Measurements from ENCODE around the gene CALCOCO2.

DNA sequence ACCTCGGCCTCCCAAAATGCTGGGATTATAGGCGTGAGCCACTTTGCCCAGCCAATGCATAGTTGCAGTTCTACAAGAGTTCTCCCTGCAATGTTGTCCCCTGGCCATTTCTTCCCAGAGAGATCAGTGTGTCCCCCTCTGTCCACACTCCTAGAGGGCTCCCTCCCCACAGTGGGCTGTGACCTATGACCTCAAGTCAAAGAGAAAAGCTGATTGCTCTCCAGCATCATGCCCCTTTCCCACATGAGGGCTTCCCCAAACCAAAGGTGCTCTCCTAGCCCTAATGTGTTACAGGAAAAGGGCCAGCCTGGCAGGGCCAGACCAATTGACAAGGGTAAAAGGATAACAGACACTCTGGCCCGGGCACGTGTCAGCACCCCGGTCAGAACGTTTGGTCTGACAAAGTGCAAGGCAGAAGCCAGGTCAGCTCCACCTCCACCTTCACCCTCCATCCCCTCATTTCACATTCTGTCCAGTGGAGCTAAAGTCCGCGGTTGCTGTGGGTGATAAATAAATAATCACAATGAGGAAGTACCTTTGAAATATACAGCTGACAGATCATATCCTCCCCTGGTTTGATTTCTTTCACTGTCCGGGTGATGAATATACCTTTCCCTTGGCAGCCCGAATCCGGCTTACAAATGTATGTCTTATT is 31.6 kb upstream of the CALCOCO2 start:
- TF ChIP-seq, protein P1, sequence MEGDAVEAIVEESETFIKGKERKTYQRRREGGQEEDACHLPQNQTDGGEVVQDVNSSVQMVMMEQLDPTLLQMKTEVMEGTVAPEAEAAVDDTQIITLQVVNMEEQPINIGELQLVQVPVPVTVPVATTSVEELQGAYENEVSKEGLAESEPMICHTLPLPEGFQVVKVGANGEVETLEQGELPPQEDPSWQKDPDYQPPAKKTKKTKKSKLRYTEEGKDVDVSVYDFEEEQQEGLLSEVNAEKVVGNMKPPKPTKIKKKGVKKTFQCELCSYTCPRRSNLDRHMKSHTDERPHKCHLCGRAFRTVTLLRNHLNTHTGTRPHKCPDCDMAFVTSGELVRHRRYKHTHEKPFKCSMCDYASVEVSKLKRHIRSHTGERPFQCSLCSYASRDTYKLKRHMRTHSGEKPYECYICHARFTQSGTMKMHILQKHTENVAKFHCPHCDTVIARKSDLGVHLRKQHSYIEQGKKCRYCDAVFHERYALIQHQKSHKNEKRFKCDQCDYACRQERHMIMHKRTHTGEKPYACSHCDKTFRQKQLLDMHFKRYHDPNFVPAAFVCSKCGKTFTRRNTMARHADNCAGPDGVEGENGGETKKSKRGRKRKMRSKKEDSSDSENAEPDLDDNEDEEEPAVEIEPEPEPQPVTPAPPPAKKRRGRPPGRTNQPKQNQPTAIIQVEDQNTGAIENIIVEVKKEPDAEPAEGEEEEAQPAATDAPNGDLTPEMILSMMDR (IDR thresholded peaks at IDR 0.05; ENCODE audit: low read depth, low read length, missing input control) = no peak
- TF ChIP-seq YY1 (IDR thresholded peaks at IDR 0.05) = peak; percentile 38

Data from liver (tissue), 2 donors.